Ovary (tissue), 9 donors: ENCODE measurements around the gene SLC10A1. TPM values are rescaled to one million over a fixed set of nuclear protein-coding genes. Genes with fewer than 3 reads are reported as not detected.

Experiments used
- DNase-seq, 5 donors: peaks; one replicate each; pipeline ENCODE4 v3.0.0-alpha.2; 2019 to 2020
- H3K27ac ChIP-seq, 2 donors: fragments of 200-600 bp; one replicate each; pipeline versions ENCODE4 v1.5.1 to v1.8.0; 2019 to 2022
- H3K27me3 ChIP-seq: fragments of 200-600 bp; one replicate; pipeline ENCODE4 v1.8.0; 2022
- H3K36me3 ChIP-seq: fragments of 200-600 bp; sonication (generic); one replicate; pipeline ENCODE4 v1.5.1; 2019
- H3K4me1 ChIP-seq: one replicate; pipeline ENCODE4 v1.8.1; 2013; ENCODE audit warnings: mild to moderate bottlenecking, moderate library complexity; ENCODE audit not compliant: insufficient read depth
- H3K4me3 ChIP-seq: fragments of 200-600 bp; sonication (generic); one replicate; pipeline ENCODE4 v1.5.1; 2017
- H3K9me3 ChIP-seq, 2 donors: fragments of 200-600 bp in 1 of 2; sonication (generic) in 1 of 2; one replicate each; pipeline versions ENCODE4 v1.5.1 to v1.8.1; 2013 to 2019; ENCODE audit warnings: mild to moderate bottlenecking in 1 of 2, moderate library complexity in 1 of 2
- CTCF ChIP-seq, 3 donors: fragments of 450-650 bp in 2 of 3; fragments of 200-600 bp in 1 of 3; IDR thresholded peaks; one replicate each; pipeline versions ENCODE4 v1.5.1 to v1.8.0; 2016 to 2022; ENCODE audit warnings: antibody characterized with exemption in 3 of 3, mild to moderate bottlenecking in 1 of 3
- EP300 ChIP-seq: sonication (generic); formaldehyde crosslinking; IDR thresholded peaks from one replicate; pipeline ENCODE4 v1.6.1; 2017; ENCODE audit warnings: antibody characterized with exemption
- POLR2A ChIP-seq: fragments of 450-650 bp; IDR thresholded peaks from one replicate; pipeline ENCODE4 v1.6.1; 2017; ENCODE audit warnings: antibody characterized with exemption, mild to moderate bottlenecking, moderate library complexity
- WGBS, 3 donors: extraction: QIAGEN DNeasy Blood & Tissue Kit in 1 of 3; methylation state at CpG; one replicate each; pipeline versions ENCODE4 v1.1.5 to v1.1.7; 2013 to 2017; 5-methylcytosine and 5-hydroxymethylcytosine counted together
- intact Hi-C, 4 donors: fragments of 100-400 bp; cut with DNase I; formaldehyde crosslinking; loops; one replicate each; pipeline versions ENCODE4 v1.11.0 to v1.15.1; 2022 to 2023
- polyA plus RNA-seq, 2 donors: library from polyadenylated mRNA; stranded (reverse); fragments of 200-250 nt in 1 of 2; fragments of 350-450 nt in 1 of 2; fragmentation: Illumina TruSeq in 1 of 2; extraction: RNeasy Lipid Tissue Mini Kit (QIAGEN cat#74804) in 1 of 2; gene quantifications; one replicate each; pipeline ENCODE4 v1.2.3, GENCODE V29; 2013 to 2014
- total RNA-seq, 7 donors: library from RNA; depleted of rRNA in 2 of 7; stranded (reverse); fragments of >200 nt in 2 of 7; fragmentation: NEBNext Ultra II Directional in 3 of 7; extraction: Animal tissue kit (Norgen Biotek cat#: 25700) in 3 of 7; gene quantifications; one replicate each; pipeline versions ENCODE4 v1.1.0 to v1.2.4, GENCODE V29; 2016 to 2023
- donor health status: DM: no; HTN: no; CAD: no; lungs with moderate emphysema.
- donor health status: DM: no; HTN: no; CAD: no.
- donor health status: Bipolar disorder and iron deficiency.
- donor health status: DM: yes; HTN: yes; CAD: no.
- donor health status: DM: no; HTN: no; CAD: no.
- donor health status: DM: yes; HTN: yes; CAD: no.

The SLC10A1 gene
- total and polyA plus RNA-seq, 9 donors: not detected

- H3K27me3 ChIP-seq: no peaks in the 10 kb centered on the region
Measured at GRCh38 chr14:69842686-69843420, 45.8 kb upstream of the SLC10A1 start.

DNA sequence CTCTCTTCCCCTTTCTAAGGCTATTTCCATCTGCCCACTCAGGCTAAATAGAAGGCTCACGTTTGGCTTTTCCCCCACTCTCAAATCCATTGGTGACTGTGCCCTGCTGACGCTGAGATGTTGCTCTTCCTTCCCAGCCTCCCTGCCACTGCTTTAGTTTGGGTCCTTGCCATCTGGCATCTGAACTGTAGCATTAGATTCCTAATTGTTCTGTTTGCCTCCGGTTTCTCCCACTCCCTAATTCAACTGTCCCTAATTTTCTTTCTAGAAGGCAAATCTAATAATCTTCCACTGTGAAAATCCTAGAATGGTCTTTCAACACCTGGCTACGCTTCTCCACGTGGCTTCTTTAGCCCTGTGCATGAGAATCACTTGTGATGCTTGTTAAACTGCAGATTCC, 44.6 kb upstream of the SLC10A1 start:
- H3K4me1 ChIP-seq: no peaks in the 10 kb centered on the region
- no peaks in the 10 kb centered on the region for H3K27me3 ChIP-seq
- H3K27ac ChIP-seq: no peak overlapping the region
- 5 to 14% (median 14%) methylated on average over 5 of the region's 5 CpGs for WGBS, 3 donors
- H3K9me3 ChIP-seq: no peaks in the 10 kb centered on the region
- no peak for DNase-seq
- no peak for TF ChIP-seq EP300
- TF ChIP-seq CTCF (IDR thresholded peaks at IDR 0.05): no peak
- TF ChIP-seq POLR2A: no peak
- intact Hi-C loops: no loop called here
- H3K36me3 ChIP-seq: no peaks in the 10 kb centered on the region
- no peak overlapping the region for H3K4me3 ChIP-seq

More at GRCh38 chr14:69842686-69843420, 45.8 kb upstream of the SLC10A1 start:
- no peak overlapping the region for H3K27ac ChIP-seq
- TF ChIP-seq CTCF (IDR thresholded peaks at IDR 0.05) (no peak), POLR2A (no peak), EP300 (no peak)
- intact Hi-C loops: no loop called here
- no peaks in the 10 kb centered on the region for H3K36me3 ChIP-seq
- H3K9me3 ChIP-seq: no peaks in the 10 kb centered on the region
- 46 to 55% (median 49%) methylated on average over 13 of the region's 13 CpGs for WGBS, 3 donors
- no peaks in the 10 kb centered on the region for H3K4me1 ChIP-seq
- H3K4me3 ChIP-seq: no peak overlapping the region
- no peak for DNase-seq

GRCh38 chr14:69839661-69840060, 42.6 kb upstream of the SLC10A1 start:
- intact Hi-C loops: no loop called here
- no peak overlapping the region for H3K27ac ChIP-seq
- no peaks in the 10 kb centered on the region for H3K36me3 ChIP-seq
- no peak for DNase-seq
- H3K4me1 ChIP-seq: no peaks in the 10 kb centered on the region
- TF ChIP-seq CTCF (IDR thresholded peaks at IDR 0.05) (no peak), EP300 (no peak), POLR2A (no peak)
- no peaks in the 10 kb centered on the region for H3K9me3 ChIP-seq
- H3K4me3 ChIP-seq: no peak overlapping the region
- H3K27me3 ChIP-seq: no peaks in the 10 kb centered on the region
- 83 to 94% (median 94%) methylated on average over 3 of the region's 3 CpGs for WGBS, 3 donors

GRCh38 chr14:69838881-69839416, 41.9 kb upstream of the SLC10A1 start:
- H3K27me3 ChIP-seq: no peaks in the 10 kb centered on the region
- 59 to 66% (median 63%) methylated on average over 3 of the region's 3 CpGs for WGBS, 3 donors
- TF ChIP-seq CTCF (IDR thresholded peaks at IDR 0.05) (no peak), EP300 (no peak), POLR2A (no peak)
- H3K36me3 ChIP-seq: no peaks in the 10 kb centered on the region
- intact Hi-C loops: no loop called here
- no peak for DNase-seq
- no peak overlapping the region for H3K4me3 ChIP-seq
- H3K27ac ChIP-seq: no peak overlapping the region
- H3K9me3 ChIP-seq: no peaks in the 10 kb centered on the region
- H3K4me1 ChIP-seq: no peaks in the 10 kb centered on the region
